Fibroblast of villous mesenchyme (primary cell): ENCODE measurements around the gene SLC7A10. TPM values are rescaled to one million over a fixed set of nuclear protein-coding genes. Genes with fewer than 3 reads are reported as not detected.
A peak's percentile ranks its signal among the peaks of the same experiment; 100 is the strongest.

Experiments
- DNase-seq: peaks from one replicate; pipeline ENCODE4 v3.0.0-alpha.2; 2010; ENCODE audit warnings: low read depth
- H3K4me3 ChIP-seq: 2 replicates; pipeline ENCODE4 v1.5.1; 2011; ENCODE audit warnings: low read depth, mild to moderate bottlenecking, low read length
- total RNA-seq: library from RNA; depleted of rRNA; stranded (reverse); fragments of >200 nt; gene quantifications from 2 replicates; pipeline ENCODE4 v1.2.3, GENCODE V29; 2012
- TF ChIP-seq, protein P1 (sequence below): IDR thresholded peaks from 2 replicates; pipeline ENCODE4 v1.5.1; 2012; ENCODE audit warnings: low read depth, mild to moderate bottlenecking, low read length; ENCODE audit not compliant: insufficient read depth

SLC7A10 gene
- total RNA-seq, 1 donor = not detected

DNA sequence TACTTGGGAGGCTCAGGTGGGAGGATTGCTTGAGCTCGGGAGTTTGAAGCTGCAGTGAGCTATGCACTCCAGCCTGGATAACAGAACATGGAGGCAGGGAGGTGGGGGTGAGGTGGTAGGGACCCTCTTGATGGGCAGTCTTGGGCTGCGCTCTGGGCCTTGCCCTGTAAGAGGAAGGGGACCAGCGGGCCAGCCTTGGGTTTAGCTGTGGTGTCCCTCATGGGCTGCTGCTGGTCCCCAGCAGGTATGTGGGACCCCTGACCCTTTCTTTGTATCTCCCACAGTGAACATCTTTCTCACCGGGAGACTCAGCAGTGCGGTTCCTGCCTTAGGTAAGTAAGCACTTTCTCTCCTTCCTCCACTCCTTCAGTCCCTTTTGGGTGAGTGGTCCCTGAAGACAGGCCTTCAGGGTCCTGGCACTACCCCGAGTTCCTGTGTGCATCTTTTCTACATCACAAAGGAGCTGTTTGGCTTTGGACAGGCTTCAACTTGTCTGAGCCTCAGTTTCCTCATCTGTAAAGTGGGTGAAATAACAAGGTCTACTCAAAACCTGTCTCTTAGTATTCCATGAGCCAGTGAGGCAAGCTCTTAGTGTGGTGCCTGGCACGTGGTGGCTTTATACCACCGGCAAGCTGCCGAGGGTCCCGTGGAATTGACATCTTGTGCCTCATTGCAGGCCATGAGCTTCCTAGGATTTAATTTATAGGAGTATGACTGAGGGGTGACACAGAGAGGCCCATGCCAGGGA, 29.0 kb downstream of the SLC7A10 start:
- TF ChIP-seq, protein P1, sequence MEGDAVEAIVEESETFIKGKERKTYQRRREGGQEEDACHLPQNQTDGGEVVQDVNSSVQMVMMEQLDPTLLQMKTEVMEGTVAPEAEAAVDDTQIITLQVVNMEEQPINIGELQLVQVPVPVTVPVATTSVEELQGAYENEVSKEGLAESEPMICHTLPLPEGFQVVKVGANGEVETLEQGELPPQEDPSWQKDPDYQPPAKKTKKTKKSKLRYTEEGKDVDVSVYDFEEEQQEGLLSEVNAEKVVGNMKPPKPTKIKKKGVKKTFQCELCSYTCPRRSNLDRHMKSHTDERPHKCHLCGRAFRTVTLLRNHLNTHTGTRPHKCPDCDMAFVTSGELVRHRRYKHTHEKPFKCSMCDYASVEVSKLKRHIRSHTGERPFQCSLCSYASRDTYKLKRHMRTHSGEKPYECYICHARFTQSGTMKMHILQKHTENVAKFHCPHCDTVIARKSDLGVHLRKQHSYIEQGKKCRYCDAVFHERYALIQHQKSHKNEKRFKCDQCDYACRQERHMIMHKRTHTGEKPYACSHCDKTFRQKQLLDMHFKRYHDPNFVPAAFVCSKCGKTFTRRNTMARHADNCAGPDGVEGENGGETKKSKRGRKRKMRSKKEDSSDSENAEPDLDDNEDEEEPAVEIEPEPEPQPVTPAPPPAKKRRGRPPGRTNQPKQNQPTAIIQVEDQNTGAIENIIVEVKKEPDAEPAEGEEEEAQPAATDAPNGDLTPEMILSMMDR = no peak
- DNase-seq = no peak
- H3K4me3 ChIP-seq = no peak overlapping the region

DNA sequence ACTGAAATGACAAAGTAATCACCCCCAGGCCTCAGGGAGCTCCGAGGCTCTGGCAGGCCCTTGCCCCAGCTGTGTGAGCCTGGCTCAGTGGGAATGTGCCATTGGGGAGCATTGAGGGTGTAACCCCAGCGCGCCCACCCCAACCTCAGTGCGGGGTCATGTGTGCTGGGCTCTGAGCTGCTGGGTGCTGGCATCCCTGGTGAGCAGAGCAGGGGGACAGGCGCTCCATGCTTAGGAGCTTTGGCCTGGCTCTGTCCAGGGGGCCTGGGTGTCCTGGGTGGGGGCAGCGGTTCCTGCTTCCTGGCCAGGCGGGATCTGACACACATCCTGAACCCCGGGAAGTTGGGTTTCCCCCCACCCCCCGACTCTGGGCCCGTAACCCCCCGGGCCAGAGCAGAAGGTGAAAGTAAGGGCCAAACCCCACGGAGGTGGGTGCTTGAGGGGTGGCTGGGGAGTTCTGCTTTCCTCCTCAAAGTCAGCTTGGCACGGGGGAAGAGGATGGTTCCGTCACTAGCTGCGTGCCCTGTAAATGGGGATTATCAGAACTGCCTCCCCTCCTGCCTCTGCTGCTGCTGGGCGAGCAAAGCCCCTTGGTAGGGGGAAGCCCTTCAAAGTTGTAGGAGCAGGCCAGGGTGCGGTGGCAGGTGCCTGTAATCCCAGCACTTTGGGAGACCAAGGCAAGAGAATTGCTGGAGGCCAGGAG, 29.9 kb downstream of the SLC7A10 start:
- TF ChIP-seq, protein P1 = no peak
- H3K4me3 ChIP-seq = peak overlapping the region; percentile 65
- no peak for DNase-seq

DNA sequence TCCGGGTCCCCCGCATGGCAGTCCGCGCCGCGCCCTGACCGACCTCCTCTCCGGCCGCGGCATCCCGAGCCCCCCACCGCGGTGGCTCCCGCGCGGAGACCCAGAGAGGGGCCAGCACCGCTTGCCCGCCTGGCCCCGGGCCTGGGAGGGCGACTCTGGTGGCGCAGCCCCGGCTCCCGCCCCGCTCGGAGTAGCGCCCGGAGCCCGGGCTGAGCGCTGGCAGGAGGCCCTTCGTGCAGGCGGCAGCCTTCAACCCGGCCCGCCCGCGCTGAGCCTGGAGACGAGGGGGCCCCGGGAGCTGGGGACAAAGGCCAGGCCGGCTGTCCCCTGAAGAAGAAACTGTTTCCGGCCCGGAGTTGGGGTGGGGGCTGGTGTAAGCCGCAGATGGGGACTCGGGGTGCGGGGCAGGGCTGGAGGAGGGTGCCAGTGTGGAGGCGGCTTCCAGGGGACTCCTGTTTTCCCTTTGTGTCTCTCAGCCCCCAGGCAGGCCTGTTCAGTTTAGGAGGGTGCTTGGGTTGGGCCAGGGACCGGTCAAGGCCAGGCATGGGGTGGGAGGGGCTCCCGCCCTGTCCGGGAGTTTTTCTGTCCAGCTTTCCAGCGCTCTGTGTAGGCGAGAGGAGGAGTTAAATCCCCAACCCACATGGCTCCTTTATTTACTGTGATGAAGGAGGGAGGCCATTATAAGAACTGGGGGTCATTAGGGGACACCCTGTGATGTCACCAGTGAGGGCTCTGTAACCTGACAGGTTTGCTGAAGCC, 30.6 kb downstream of the SLC7A10 start:
- DNase-seq = peak; percentile 49
- TF ChIP-seq, protein P1 = no peak

DNA sequence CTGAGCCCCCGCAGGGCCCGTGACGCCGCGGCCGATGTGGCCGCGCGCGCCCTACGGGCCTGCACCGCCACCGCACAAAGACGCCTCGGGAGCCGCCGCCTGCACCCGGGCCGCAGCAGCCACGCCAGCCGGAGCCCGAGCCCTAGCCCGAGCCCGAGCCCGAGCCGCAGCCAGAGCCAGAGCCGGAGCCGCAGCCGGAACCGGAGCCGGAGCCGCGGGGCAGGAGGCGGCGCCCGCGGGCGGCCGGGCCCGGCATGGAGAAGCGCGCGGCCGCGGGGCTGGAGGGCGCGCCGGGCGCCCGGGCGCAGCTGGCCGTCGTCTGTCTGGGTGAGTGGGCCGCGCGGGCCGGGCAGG, 31.1 kb downstream of the SLC7A10 start:
- peak overlapping the region; percentile 65 for H3K4me3 ChIP-seq
- TF ChIP-seq, protein P1 = no peak
- DNase-seq = no peak

More for the DNA sequence above, 30.6 kb downstream of the SLC7A10 start:
- H3K4me3 ChIP-seq = peak overlapping the region; percentile 65

DNA sequence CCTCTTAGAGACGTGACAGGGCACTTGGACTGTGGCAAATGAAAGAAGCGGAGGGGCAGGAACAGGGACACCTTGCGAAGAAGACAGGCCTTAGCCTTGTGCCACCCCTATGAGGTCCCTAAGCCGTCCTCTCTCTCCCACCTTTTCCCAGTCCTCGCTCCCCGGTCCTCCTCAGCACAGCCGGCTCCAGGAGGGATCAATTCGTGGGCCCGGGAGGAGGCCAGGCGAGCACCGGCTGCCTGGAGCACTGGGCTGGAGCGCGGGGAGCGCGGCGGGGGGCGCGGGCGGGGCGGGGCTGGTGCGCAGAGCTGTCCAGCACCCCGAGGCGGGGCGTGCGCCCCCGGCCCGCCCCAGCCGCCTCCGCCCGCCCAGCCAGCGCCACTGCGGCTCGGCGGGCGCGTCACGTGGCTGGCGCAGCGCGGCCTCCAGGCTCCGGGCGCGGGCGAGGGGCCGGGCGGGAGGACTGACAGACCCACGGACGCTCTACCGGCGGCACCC, 31.7 kb downstream of the SLC7A10 start, which contains the start of gene LRP3:
LRP3 (plus strand) TSS at position 466 of the 498 bp plus-strand sequence. CDS start 456 bp downstream, outside the sequence.
- peak; percentile 34 for DNase-seq
- TF ChIP-seq, protein P1 = no peak
- H3K4me3 ChIP-seq = peak within 1 kb of the TSS; percentile 65

DNA sequence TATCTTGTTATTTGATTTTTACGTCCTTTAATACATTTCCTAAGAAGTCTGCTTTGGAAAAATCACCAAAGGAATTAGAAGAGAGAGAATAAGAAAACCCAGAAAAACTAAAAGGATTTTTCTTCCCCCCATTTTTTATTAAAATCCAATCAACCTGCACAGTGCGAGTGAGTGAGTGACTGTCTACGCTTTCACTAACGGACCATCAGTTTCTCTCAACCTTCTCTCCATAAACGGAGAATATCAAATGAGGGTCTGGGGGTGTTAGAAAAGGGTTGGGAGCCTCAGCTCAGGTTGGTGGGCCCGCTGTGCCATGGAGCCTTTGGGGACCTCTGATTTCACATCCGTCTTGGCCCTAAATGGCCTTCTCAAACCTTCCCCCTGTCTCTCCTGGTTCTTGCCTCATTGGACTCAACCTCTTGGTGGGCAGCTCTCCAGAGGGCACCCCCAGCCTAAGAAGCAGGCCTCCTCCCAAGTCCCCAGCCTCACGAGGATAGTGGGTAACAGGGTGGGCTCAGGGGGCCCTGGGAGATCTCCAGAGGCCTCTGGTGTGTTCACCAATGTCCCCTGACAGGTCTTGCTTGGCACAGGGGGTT, 32.3 kb downstream of the SLC7A10 start:
- TF ChIP-seq, protein P1 = no peak
- H3K4me3 ChIP-seq = no peak overlapping the region
- DNase-seq = no peak
